HEK293 (cell line): ENCODE measurements around the gene CCL19.
A peak's percentile ranks its signal among the peaks of the same experiment; 100 is the strongest.

Experiments used
- CTCF ChIA-PET: fragments of 350-600 bp; formaldehyde crosslinking; extraction: SDS; loops from one replicate; lab custom pipeline; 2021; ENCODE audit warnings: antibody characterized with exemption; lab: Yijun Ruan, JAX
- POLR2A ChIA-PET: fragments of 300-600 bp; formaldehyde crosslinking; extraction: SDS; loops from one replicate; lab custom pipeline; 2020; ENCODE audit warnings: antibody characterized with exemption, inconsistent platforms; lab: Yijun Ruan, JAX
- H3K27ac ChIP-seq: fragments of 200-500 bp; sonication (Bioruptor generic); 2 replicates; pipeline ENCODE4 v1.5.1; 2014; ENCODE audit warnings: low read depth, low read length, control low read depth, inconsistent platforms; ENCODE audit errors: extremely low read depth
- H3K36me3 ChIP-seq, 2 experiments: fragments of 200-500 bp in 1 of 2; sonication (Bioruptor generic) in 1 of 2; 1 replicate in 1 of 2; 2 replicates in 1 of 2; pipeline ENCODE4 v1.5.1; 2014 to 2017; ENCODE audit warnings: inconsistent platforms in 2 of 2, low read length in 2 of 2; ENCODE audit not compliant: control insufficient read depth in 2 of 2, insufficient read depth in 1 of 2
- H3K4me1 ChIP-seq: fragments of 200-500 bp; sonication (Bioruptor generic); 2 replicates; pipeline ENCODE4 v1.5.1; 2014; ENCODE audit warnings: mild to moderate bottlenecking, low read length, inconsistent platforms; ENCODE audit not compliant: control insufficient read depth, insufficient read depth
- H3K4me3 ChIP-seq: 2 replicates; pipeline ENCODE4 v1.5.1; 2011; ENCODE audit warnings: low read depth, mild to moderate bottlenecking, control low read depth, low read length, moderate library complexity
- H3K9me3 ChIP-seq: fragments of 200-500 bp; sonication (Bioruptor generic); 2 replicates; pipeline ENCODE4 v1.5.1; 2014; ENCODE audit warnings: low read depth, low read length, inconsistent platforms; ENCODE audit not compliant: control insufficient read depth, insufficient read depth
- ZNF10 ChIP-seq: fragments of 450-650 bp; formaldehyde crosslinking; IDR thresholded peaks from 2 replicates; pipeline ENCODE4 v1.5.1; 2017; ENCODE audit warnings: missing biosample characterization, missing genetic modification characterization
- ZNF121 ChIP-seq: fragments of 450-650 bp; formaldehyde crosslinking; IDR thresholded peaks from 2 replicates; pipeline ENCODE4 v1.5.1; 2016; ENCODE audit warnings: missing biosample characterization, missing genetic modification characterization
- ZNF140 ChIP-seq: fragments of 450-650 bp; formaldehyde crosslinking; IDR thresholded peaks from 2 replicates; pipeline ENCODE4 v1.5.1; 2016; ENCODE audit warnings: missing biosample characterization, missing genetic modification characterization
- ZNF155 ChIP-seq: fragments of 450-650 bp; formaldehyde crosslinking; IDR thresholded peaks from 2 replicates; pipeline ENCODE4 v1.5.1; 2016; ENCODE audit warnings: missing biosample characterization, missing genetic modification characterization
- ZNF311 ChIP-seq: fragments of 450-650 bp; formaldehyde crosslinking; IDR thresholded peaks from 2 replicates; pipeline ENCODE4 v1.5.1; 2017; ENCODE audit warnings: missing biosample characterization, missing genetic modification characterization, borderline replicate concordance
- ZNF600 ChIP-seq: fragments of 450-650 bp; formaldehyde crosslinking; IDR thresholded peaks from 2 replicates; pipeline ENCODE4 v1.5.1; 2016; ENCODE audit warnings: missing biosample characterization, missing genetic modification characterization
- ZNF660 ChIP-seq: fragments of 450-650 bp; IDR thresholded peaks from 2 replicates; pipeline ENCODE4 v1.5.1; 2018; ENCODE audit warnings: missing biosample characterization, mild to moderate bottlenecking, missing genetic modification characterization
- ZNF664 ChIP-seq: fragments of 450-650 bp; formaldehyde crosslinking; IDR thresholded peaks from 2 replicates; pipeline ENCODE4 v1.5.1; 2016; ENCODE audit warnings: missing biosample characterization, missing genetic modification characterization
- ZNF747 ChIP-seq: fragments of 450-650 bp; formaldehyde crosslinking; IDR thresholded peaks from 2 replicates; pipeline ENCODE4 v1.5.1; 2016; ENCODE audit warnings: missing biosample characterization, missing genetic modification characterization
- TF ChIP-seq, protein P1 (sequence below): fragments of 450-650 bp; formaldehyde crosslinking; IDR thresholded peaks from 2 replicates; pipeline ENCODE4 v1.5.1; 2016; ENCODE audit warnings: missing biosample characterization, missing genetic modification characterization
- TF ChIP-seq, protein P2 (sequence below): fragments of 450-650 bp; formaldehyde crosslinking; IDR thresholded peaks from 2 replicates; pipeline ENCODE4 v1.5.1; 2016; ENCODE audit warnings: missing biosample characterization, missing genetic modification characterization
- TF ChIP-seq, protein P3 (sequence below): fragments of 450-650 bp; formaldehyde crosslinking; IDR thresholded peaks from 2 replicates; pipeline ENCODE4 v1.5.1; 2016; ENCODE audit warnings: missing biosample characterization, missing genetic modification characterization
- TF ChIP-seq, protein P4 (sequence below): fragments of 450-650 bp; formaldehyde crosslinking; IDR thresholded peaks from 2 replicates; pipeline ENCODE4 v1.5.1; 2016; ENCODE audit warnings: missing biosample characterization, missing genetic modification characterization
- TF ChIP-seq, protein P5 (sequence below): fragments of 450-650 bp; IDR thresholded peaks from 2 replicates; pipeline ENCODE4 v1.5.1; 2018; ENCODE audit warnings: missing biosample characterization, missing genetic modification characterization
- TF ChIP-seq, protein P6 (sequence below): fragments of 450-650 bp; formaldehyde crosslinking; IDR thresholded peaks from 2 replicates; pipeline ENCODE4 v1.5.1; 2017; ENCODE audit warnings: missing biosample characterization, missing genetic modification characterization
- TF ChIP-seq, protein P7 (sequence below): fragments of 450-650 bp; formaldehyde crosslinking; IDR thresholded peaks from 2 replicates; pipeline ENCODE4 v1.5.1; 2016; ENCODE audit warnings: missing biosample characterization, missing genetic modification characterization

The CCL19 gene

DNA sequence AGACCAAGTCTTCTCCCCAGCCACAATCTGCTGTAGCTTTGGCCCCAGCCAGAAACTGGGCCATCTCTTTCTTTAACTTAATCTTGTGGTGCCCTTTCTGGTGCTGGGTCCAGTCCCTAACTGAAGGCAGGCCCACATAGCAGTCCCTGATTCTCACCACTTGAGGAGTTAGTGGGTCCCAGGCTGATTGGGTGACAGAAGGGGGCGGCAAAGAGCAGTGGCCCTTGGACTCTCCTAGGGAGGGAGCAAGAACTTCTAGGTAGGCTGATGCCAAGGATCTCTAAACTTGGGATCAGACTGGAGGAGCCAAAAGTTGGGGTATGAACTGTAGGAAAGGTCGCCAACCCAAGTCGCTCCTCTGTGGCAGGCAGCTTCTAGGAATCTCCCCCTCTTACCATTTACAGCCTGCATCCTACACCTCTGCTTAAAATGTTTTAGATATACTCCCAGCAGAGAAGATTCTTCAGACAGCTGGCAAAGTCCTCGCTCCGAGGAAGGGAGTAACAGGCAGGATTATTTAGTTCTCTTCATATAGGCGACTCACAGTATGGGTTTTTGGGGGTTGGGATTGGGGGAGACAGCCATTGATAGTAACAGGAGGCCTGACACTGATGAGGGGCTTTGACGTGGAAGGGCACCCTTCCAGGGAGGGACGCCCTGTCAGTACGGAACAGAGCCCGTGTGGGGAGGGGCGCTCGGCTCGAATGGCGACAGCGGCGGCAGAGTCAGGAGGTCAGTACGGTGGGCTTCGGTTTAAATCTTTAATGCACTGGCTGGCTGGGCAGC, 26.6 kb downstream of the CCL19 start (continued):
- TF ChIP-seq, protein P1, sequence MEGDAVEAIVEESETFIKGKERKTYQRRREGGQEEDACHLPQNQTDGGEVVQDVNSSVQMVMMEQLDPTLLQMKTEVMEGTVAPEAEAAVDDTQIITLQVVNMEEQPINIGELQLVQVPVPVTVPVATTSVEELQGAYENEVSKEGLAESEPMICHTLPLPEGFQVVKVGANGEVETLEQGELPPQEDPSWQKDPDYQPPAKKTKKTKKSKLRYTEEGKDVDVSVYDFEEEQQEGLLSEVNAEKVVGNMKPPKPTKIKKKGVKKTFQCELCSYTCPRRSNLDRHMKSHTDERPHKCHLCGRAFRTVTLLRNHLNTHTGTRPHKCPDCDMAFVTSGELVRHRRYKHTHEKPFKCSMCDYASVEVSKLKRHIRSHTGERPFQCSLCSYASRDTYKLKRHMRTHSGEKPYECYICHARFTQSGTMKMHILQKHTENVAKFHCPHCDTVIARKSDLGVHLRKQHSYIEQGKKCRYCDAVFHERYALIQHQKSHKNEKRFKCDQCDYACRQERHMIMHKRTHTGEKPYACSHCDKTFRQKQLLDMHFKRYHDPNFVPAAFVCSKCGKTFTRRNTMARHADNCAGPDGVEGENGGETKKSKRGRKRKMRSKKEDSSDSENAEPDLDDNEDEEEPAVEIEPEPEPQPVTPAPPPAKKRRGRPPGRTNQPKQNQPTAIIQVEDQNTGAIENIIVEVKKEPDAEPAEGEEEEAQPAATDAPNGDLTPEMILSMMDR (tag by site-specific recombination), result peak; percentile 79
- TF ChIP-seq ZNF121 (tag by site-specific recombination) (no peak), ZNF600 (tag by site-specific recombination) (peak; percentile 72)
- TF ChIP-seq, protein P2, sequence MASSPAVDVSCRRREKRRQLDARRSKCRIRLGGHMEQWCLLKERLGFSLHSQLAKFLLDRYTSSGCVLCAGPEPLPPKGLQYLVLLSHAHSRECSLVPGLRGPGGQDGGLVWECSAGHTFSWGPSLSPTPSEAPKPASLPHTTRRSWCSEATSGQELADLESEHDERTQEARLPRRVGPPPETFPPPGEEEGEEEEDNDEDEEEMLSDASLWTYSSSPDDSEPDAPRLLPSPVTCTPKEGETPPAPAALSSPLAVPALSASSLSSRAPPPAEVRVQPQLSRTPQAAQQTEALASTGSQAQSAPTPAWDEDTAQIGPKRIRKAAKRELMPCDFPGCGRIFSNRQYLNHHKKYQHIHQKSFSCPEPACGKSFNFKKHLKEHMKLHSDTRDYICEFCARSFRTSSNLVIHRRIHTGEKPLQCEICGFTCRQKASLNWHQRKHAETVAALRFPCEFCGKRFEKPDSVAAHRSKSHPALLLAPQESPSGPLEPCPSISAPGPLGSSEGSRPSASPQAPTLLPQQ (tag by site-specific recombination), result peak; percentile 78
- TF ChIP-seq, protein P3, sequence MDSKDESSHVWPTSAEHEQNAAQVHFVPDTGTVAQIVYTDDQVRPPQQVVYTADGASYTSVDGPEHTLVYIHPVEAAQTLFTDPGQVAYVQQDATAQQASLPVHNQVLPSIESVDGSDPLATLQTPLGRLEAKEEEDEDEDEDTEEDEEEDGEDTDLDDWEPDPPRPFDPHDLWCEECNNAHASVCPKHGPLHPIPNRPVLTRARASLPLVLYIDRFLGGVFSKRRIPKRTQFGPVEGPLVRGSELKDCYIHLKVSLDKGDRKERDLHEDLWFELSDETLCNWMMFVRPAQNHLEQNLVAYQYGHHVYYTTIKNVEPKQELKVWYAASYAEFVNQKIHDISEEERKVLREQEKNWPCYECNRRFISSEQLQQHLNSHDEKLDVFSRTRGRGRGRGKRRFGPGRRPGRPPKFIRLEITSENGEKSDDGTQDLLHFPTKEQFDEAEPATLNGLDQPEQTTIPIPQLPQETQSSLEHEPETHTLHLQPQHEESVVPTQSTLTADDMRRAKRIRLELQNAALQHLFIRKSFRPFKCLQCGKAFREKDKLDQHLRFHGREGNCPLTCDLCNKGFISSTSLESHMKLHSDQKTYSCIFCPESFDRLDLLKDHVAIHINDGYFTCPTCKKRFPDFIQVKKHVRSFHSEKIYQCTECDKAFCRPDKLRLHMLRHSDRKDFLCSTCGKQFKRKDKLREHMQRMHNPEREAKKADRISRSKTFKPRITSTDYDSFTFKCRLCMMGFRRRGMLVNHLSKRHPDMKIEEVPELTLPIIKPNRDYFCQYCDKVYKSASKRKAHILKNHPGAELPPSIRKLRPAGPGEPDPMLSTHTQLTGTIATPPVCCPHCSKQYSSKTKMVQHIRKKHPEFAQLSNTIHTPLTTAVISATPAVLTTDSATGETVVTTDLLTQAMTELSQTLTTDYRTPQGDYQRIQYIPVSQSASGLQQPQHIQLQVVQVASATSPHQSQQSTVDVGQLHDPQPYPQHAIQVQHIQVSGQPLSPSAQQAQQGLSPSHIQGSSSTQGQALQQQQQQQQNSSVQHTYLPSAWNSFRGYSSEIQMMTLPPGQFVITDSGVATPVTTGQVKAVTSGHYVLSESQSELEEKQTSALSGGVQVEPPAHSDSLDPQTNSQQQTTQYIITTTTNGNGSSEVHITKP (tag by site-specific recombination), result peak; percentile 32; the same call in 1 of the 2 replicates

DNA sequence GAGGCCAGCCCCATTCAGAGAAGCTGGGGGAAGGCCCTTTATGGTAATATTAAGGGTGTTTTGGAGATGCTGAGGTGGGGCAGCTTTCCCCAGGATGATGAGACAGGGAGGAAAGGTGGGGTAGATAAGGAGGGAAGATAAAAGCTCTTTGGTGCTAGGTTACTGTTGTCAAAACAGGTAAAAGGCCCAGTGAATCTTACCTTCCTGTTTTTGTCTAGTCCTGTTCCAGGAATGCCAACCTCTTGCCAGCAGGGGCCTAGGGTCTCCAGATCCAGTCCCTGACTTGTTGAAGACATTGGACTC, 27.8 kb downstream of the CCL19 start:
- H3K36me3 ChIP-seq, result peaks cover 0 to 24% of the 10 kb centered on the region in 2 experiments; a peak in 1 of 3 replicates
- H3K4me1 ChIP-seq, result peaks cover 5% of the 10 kb centered on the region; the same call in 1 of the 2 replicates
- H3K4me3 ChIP-seq, result no peak overlapping the region
- H3K27ac ChIP-seq, result no peak overlapping the region
- CTCF ChIA-PET, result interaction anchor here (0.6 to 2.4 kb wide), 11 partner anchors 9 to 259 kb away, joined by 3 to 17 read pairs (median 4); partner anchors contain the start of gene GALT
- POLR2A ChIA-PET, result no interaction called here
- no peaks in the 10 kb centered on the region for H3K9me3 ChIP-seq
- TF ChIP-seq ZNF664 (tag by site-specific recombination) (no peak), ZNF747 (no peak), ZNF660 (tag by site-specific recombination) (no peak), ZNF10 (tag by site-specific recombination) (no peak), ZNF155 (no peak), ZNF140 (no peak), ZNF311 (tag by site-specific recombination) (no peak)
- TF ChIP-seq, protein P4, sequence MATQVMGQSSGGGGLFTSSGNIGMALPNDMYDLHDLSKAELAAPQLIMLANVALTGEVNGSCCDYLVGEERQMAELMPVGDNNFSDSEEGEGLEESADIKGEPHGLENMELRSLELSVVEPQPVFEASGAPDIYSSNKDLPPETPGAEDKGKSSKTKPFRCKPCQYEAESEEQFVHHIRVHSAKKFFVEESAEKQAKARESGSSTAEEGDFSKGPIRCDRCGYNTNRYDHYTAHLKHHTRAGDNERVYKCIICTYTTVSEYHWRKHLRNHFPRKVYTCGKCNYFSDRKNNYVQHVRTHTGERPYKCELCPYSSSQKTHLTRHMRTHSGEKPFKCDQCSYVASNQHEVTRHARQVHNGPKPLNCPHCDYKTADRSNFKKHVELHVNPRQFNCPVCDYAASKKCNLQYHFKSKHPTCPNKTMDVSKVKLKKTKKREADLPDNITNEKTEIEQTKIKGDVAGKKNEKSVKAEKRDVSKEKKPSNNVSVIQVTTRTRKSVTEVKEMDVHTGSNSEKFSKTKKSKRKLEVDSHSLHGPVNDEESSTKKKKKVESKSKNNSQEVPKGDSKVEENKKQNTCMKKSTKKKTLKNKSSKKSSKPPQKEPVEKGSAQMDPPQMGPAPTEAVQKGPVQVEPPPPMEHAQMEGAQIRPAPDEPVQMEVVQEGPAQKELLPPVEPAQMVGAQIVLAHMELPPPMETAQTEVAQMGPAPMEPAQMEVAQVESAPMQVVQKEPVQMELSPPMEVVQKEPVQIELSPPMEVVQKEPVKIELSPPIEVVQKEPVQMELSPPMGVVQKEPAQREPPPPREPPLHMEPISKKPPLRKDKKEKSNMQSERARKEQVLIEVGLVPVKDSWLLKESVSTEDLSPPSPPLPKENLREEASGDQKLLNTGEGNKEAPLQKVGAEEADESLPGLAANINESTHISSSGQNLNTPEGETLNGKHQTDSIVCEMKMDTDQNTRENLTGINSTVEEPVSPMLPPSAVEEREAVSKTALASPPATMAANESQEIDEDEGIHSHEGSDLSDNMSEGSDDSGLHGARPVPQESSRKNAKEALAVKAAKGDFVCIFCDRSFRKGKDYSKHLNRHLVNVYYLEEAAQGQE (tag by site-specific recombination), result no peak
- TF ChIP-seq, protein P5, sequence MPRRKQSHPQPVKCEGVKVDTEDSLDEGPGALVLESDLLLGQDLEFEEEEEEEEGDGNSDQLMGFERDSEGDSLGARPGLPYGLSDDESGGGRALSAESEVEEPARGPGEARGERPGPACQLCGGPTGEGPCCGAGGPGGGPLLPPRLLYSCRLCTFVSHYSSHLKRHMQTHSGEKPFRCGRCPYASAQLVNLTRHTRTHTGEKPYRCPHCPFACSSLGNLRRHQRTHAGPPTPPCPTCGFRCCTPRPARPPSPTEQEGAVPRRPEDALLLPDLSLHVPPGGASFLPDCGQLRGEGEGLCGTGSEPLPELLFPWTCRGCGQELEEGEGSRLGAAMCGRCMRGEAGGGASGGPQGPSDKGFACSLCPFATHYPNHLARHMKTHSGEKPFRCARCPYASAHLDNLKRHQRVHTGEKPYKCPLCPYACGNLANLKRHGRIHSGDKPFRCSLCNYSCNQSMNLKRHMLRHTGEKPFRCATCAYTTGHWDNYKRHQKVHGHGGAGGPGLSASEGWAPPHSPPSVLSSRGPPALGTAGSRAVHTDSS (tag by site-specific recombination), result no peak
- TF ChIP-seq, protein P6, sequence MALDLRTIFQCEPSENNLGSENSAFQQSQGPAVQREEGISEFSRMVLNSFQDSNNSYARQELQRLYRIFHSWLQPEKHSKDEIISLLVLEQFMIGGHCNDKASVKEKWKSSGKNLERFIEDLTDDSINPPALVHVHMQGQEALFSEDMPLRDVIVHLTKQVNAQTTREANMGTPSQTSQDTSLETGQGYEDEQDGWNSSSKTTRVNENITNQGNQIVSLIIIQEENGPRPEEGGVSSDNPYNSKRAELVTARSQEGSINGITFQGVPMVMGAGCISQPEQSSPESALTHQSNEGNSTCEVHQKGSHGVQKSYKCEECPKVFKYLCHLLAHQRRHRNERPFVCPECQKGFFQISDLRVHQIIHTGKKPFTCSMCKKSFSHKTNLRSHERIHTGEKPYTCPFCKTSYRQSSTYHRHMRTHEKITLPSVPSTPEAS, result no peak
- TF ChIP-seq, protein P7, sequence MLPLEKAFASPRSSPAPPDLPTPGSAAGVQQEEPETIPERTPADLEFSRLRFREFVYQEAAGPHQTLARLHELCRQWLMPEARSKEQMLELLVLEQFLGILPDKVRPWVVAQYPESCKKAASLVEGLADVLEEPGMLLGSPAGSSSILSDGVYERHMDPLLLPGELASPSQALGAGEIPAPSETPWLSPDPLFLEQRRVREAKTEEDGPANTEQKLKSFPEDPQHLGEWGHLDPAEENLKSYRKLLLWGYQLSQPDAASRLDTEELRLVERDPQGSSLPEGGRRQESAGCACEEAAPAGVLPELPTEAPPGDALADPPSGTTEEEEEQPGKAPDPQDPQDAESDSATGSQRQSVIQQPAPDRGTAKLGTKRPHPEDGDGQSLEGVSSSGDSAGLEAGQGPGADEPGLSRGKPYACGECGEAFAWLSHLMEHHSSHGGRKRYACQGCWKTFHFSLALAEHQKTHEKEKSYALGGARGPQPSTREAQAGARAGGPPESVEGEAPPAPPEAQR (tag by site-specific recombination), result no peak
